SKM-1 treated with dmso at 0.1 percent for 144 hours (cell line): ENCODE data around the gene NOSIP.

Source experiments
- DNase-seq: peaks from one replicate; lab custom pipeline; 2025; ENCODE audit not compliant: unreplicated experiment; lab: John Stamatoyannopoulos, UW

NOSIP gene

GRCh38 chr19:49552749-49553148 lies 27.6 kb downstream of the NOSIP start:
- no peak for DNase-seq

DNA sequence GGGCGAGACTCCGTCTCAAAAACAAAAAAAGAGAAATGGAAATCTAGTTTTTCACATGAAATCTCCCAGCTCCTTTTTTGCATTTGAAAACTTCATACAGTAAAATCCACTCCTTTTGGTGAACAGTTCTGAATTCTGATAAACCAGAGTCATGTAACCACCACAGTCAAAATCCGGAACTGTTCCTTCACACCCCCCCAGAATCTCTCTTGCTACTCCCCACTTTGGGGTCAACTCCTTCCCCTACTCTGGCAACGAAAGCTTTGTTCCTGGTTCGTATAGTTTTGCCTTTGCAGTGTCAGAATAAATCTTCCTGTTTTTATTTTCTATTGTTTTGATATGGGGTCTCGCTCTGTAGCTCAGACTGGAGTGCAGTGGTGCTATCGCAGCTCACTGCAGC lies 28.8 kb downstream of the NOSIP start:
- no peak for DNase-seq

DNA sequence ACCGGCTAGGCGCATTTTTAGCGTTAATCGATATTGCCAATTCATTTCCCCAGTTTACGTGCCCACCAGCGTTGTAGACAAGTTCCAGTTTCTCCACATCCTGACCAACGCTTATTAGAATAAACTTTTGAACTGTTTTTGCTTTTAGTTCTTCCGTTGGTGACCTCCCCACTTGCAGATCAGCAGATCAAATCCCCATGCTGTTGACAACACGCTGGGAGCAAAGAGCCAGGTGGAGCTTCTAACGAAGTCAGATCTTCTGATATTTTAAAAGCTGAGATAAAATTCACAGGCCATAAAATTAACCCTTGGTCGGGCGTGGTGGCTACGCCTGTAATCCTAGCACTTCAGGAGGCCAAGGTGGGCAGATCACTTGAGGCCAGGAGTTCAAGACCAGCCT lies 31.3 kb downstream of the NOSIP start:
- DNase-seq, result no peak

DNA sequence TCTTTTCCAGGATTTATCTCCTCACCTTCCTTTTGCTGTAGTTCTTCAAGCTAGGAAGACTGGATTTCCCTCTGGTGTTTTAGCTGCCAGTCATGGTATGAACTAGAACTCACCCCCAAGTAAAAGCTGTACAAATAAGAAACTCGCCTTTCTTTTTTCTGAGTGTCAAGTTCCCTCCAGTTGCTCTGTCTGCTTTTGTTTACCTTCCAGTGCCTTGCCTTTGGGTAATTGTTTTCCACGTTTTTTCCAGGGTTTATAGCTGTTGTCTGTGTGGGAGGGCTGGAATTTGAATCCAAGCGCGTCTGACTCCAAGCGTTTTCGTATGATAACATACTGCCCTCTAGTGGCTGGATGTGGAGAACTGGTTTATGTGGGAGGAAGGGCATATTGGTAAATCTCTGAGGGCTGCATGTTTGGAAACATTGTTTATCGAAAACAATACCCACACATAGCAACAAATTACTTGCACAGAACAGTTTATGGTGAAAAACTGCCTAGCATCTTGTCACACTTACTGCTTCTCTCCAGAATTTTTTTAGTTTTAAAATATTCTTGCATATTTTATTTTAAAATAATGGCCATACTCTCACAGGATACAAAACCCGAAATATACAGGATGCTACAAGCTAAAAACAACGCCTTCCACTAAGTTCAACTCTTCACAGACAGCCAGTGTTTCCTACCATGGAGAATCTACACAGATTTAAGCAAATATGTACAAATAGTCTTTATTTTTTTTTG lies 33.4 kb downstream of the NOSIP start:
- DNase-seq, result peak; percentile 35

GRCh38 chr19:49544154-49544553 lies 36.2 kb downstream of the NOSIP start:
- DNase-seq, result no peak

DNA sequence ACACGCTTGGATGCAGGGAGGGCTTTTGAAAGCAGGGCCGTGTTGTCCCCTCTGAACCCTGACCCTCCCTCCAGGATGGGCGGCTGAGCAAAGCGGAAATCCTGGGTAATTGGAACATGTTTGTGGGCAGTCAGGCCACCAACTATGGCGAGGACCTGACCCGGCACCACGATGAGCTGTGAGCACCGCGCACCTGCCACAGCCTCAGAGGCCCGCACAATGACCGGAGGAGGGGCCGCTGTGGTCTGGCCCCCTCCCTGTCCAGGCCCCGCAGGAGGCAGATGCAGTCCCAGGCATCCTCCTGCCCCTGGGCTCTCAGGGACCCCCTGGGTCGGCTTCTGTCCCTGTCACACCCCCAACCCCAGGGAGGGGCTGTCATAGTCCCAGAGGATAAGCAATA lies 37.3 kb downstream of the NOSIP start:
- DNase-seq, result no peak

DNA sequence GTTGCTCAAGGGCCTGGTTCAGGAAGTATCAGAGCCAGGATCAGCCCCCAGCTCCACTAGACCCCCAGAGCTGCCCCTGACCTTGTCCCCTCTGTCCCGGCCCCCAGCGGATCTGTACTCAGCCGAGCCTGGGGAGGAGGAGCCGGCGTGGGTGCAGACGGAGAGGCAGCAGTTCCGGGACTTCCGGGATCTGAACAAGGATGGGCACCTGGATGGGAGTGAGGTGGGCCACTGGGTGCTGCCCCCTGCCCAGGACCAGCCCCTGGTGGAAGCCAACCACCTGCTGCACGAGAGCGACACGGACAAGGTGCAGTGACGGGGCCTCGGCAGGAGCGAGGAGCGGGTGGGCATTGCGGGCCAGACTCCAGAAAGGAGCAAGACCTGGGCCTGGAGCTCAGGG lies 37.9 kb downstream of the NOSIP start:
- DNase-seq, result no peak

GRCh38 chr19:49541914-49542313 lies 38.4 kb downstream of the NOSIP start:
- no peak for DNase-seq

- no peak for DNase-seq
Observed at GRCh38 chr19:49539192-49539952, 41.0 kb downstream of the NOSIP start.

DNA sequence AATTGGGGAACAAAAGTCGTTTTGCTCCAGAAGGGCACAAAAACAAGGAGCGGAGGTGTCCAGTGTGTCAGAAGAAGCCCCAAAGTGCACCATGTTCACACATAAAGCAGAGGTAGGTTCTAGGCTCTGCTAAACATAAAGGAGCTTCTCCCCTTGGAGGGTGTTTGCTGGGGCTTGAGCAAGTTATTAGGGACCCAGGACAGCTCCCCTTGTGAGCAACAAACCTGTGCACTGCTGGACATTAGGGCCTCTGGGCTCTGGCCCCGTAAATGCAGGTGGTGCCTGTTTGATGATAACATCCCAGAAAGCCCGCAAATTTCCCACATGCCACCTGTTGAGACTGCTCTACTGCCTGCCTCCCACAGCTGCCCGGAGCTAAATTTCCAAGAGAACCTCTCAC lies 41.7 kb downstream of the NOSIP start:
- no peak for DNase-seq

- no peak for DNase-seq
Observed at GRCh38 chr19:49536921-49537462, 43.4 kb downstream of the NOSIP start.

DNA sequence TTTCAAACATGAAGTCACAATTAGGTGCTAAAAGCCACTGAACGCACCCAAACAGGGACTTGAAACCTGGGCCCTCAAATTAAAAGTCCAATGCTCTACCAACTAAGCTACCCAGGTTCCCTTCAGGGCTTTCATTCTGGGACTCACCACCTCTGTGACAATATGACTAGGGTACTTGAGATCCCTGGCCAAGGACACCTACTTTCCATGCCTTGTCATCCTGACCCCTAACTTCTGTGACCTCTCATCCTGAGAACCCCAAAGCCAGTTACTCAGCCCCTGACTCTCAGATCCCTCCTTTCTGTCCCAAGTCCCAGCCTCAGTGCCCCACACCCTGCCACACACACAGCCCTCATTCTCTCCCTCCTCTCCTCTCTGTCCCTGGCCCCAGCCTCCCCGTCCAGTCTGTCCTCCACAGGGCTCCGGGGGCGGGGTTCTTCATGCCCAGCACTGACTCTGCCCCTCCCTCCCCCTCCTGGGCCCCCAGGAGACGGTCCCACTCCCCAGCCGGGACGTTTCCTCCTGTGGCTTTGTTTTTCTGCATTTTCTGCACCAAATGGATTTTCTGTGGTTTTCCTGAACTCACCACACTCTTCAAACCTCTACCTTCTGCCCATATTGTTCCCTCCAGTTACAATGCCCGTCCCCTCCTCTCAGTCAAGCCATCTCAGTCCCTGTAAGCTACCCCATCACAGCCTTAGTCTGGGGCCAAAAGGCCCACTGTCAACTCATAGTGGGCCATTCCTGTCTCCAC lies 45.5 kb downstream of the NOSIP start:
- no peak for DNase-seq

GRCh38 chr19:49533551-49534488 lies 46.5 kb downstream of the NOSIP start:
- no peak for DNase-seq

- no peak for DNase-seq
Observed at GRCh38 chr19:49530708-49531107, 49.6 kb downstream of the NOSIP start.

- no peak for DNase-seq
Observed at GRCh38 chr19:49528211-49528771, 52.1 kb downstream of the NOSIP start.

GRCh38 chr19:49524812-49525455 lies 55.4 kb downstream of the NOSIP start:
- no peak for DNase-seq

GRCh38 chr19:49520705-49521319 lies 59.5 kb downstream of the NOSIP start:
- no peak for DNase-seq

- no peak for DNase-seq
Observed at GRCh38 chr19:49518033-49518432, 62.3 kb downstream of the NOSIP start.

GRCh38 chr19:49515767-49516166 lies 64.6 kb downstream of the NOSIP start:
- DNase-seq, result peak; percentile 85
